MCF 10A (cell line): Measurements from ENCODE around the gene LGALS3BP. TPM values are rescaled to one million over a fixed set of nuclear protein-coding genes. Genes with fewer than 3 reads are reported as not detected.

Experiments
- Bru-seq: library from RNA; stranded (reverse); fragments of 400-500 nt; gene quantifications from one replicate; lab custom pipeline; 2021; lab: Mats Ljungman, UMichigan
- BruChase-seq, 2 experiments: library from RNA; stranded (reverse); fragments of 400-500 nt; gene quantifications; one replicate each; lab custom pipeline; 2021; lab: Mats Ljungman, UMichigan
- BruUV-seq: library from RNA; stranded (reverse); fragments of 400-500 nt; replicated peaks from 2 replicates; lab custom pipeline; 2021; lab: Mats Ljungman, UMichigan
- CTCF ChIA-PET: fragments of 300-600 bp; sonication (Branson Sonifier 250); formaldehyde crosslinking; extraction: SDS; loops from one replicate; lab custom pipeline; 2021; ENCODE audit warnings: antibody characterized with exemption, inconsistent platforms; lab: Yijun Ruan, JAX
- POLR2A ChIA-PET: fragments of 300-600, 350-650 bp; sonication (Branson Sonifier 250); formaldehyde crosslinking; extraction: SDS; loops from one replicate; lab custom pipeline; 2020; ENCODE audit warnings: antibody characterized with exemption, inconsistent platforms; lab: Yijun Ruan, JAX
- DNase-seq: peaks from one replicate; pipeline ENCODE4 v3.0.0-alpha.2; 2018; ENCODE audit not compliant: unreplicated experiment
- H3K27ac Mint-ChIP-seq: one replicate; pipeline ENCODE4 v1.8.0; 2022; ENCODE audit warnings: mild to moderate bottlenecking, low read depth, mixed read lengths; ENCODE audit not compliant: unreplicated experiment
- H3K27me3 Mint-ChIP-seq: one replicate; pipeline ENCODE4 v1.8.0; 2022; ENCODE audit warnings: mixed read lengths; ENCODE audit not compliant: insufficient read depth, unreplicated experiment
- H3K36me3 Mint-ChIP-seq: one replicate; pipeline ENCODE4 v1.8.0; 2022; ENCODE audit warnings: mild to moderate bottlenecking, moderate library complexity, mixed read lengths; ENCODE audit not compliant: insufficient read depth, unreplicated experiment
- H3K4me1 Mint-ChIP-seq: one replicate; pipeline ENCODE4 v1.8.0; 2022; ENCODE audit warnings: mixed read lengths; ENCODE audit not compliant: insufficient read depth, unreplicated experiment
- H3K4me3 Mint-ChIP-seq: one replicate; pipeline ENCODE4 v1.8.0; 2022; ENCODE audit warnings: mild to moderate bottlenecking, moderate library complexity, mixed read lengths; ENCODE audit not compliant: unreplicated experiment
- H3K9me3 Mint-ChIP-seq: one replicate; pipeline ENCODE4 v1.8.0; 2022; ENCODE audit warnings: mixed read lengths; ENCODE audit not compliant: unreplicated experiment
- CTCF ChIP-seq: fragments of 200-600 bp; IDR thresholded peaks from one replicate; pipeline ENCODE4 v1.8.0; 2022; ENCODE audit warnings: antibody characterized with exemption, mild to moderate bottlenecking; ENCODE audit not compliant: unreplicated experiment
- intact Hi-C: fragments of 100-400 bp; cut with micrococcal nuclease; formaldehyde crosslinking; loops from 2 replicates; pipeline ENCODE4 v1.14.1; 2022
- long read RNA-seq: library from polyadenylated mRNA; stranded (forward); transcript quantifications from one replicate; pipeline ENCODE4 v2.0.0, GENCODE V29; 2022
- total RNA-seq: library from RNA; stranded (reverse); gene quantifications from 2 replicates; pipeline ENCODE4 v1.2.3, GENCODE V29; 2022

Gene LGALS3BP
- total RNA-seq (56.7 and 58.0 TPM in 2 replicates), Bru-seq, nascent RNA (percentile 52 among the genes with signal in this experiment), BruChase-seq, experiment 1, labeled RNA remaining after a 6-hour chase (percentile 76 among the genes with signal in this experiment), BruChase-seq, experiment 2, labeled RNA remaining after a 2-hour chase (percentile 54 among the genes with signal in this experiment)
- long read RNA-seq, transcript LGALS3BP-201 (6 exons, 2,405 nt): major isoform, 125 of 154 reads
- long read RNA-seq, partial matches to known transcripts: 8 of 154 reads
- long read RNA-seq, other reads (novel, unspliced or antisense): 16 of 154 reads

GRCh38 chr17:78979780-78980623, at the start of gene LGALS3BP:
Gene LGALS3BP (minus strand): TSS chr17:78979923. CDS start chr17:78977191, 2,732 bp downstream.
- intact Hi-C loops: no loop called here
- Mint-ChIP-seq H3K4me1 (peaks cover 6% of the 10 kb centered on the region), H3K9me3 (no peaks in the 10 kb centered on the region), H3K27ac (no peak within 1 kb of the TSS), H3K27me3 (no peaks in the 10 kb centered on the region), H3K36me3 (peaks cover 9% of the 10 kb centered on the region), H3K4me3 (peak within 1 kb of the TSS; percentile 67)
- no TSS peak for BruUV-seq
- DNase-seq: peak; percentile 72
- POLR2A ChIA-PET: interaction anchor here (0.7 to 1.6 kb wide), 6 partner anchors 12 to 186 kb away, joined by 3 to 7 read pairs (median 4); partner anchors contain the start of gene CANT1
- CTCF ChIA-PET: interaction anchor here (0.6 to 1.0 kb wide), 4 partner anchors 9 to 114 kb away, joined by 3 to 10 read pairs (median 5); no protein-coding TSS in a partner anchor
- no peak for TF ChIP-seq CTCF

- no peaks in the 10 kb centered on the region for H3K9me3 Mint-ChIP-seq
- H3K27me3 Mint-ChIP-seq: no peaks in the 10 kb centered on the region
- no TSS peak for BruUV-seq
- TF ChIP-seq CTCF: no peak
- peak; percentile 57 for DNase-seq
- peak overlapping the region; percentile 95 for H3K27ac Mint-ChIP-seq
- intact Hi-C loops: loop anchor here (1.0 kb wide), 1 partner anchor 10 kb away; no protein-coding TSS in a partner anchor
- POLR2A ChIA-PET: interaction anchor here (0.6 to 3.8 kb wide), 4 partner anchors 8 to 881 kb away, joined by 3 to 41 read pairs (median 4); partner anchors contain the start of gene CANT1
- peaks cover 56% of the 10 kb centered on the region for H3K4me1 Mint-ChIP-seq
- H3K4me3 Mint-ChIP-seq: no peak overlapping the region
- CTCF ChIA-PET: interaction anchor here (0.9 to 2.9 kb wide), 7 partner anchors 8 to 372 kb away, joined by 3 to 12 read pairs (median 4); no protein-coding TSS in a partner anchor
- peaks cover 12% of the 10 kb centered on the region for H3K36me3 Mint-ChIP-seq
Observed at GRCh38 chr17:79028496-79029326, 49.0 kb upstream of the LGALS3BP start.

GRCh38 chr17:79027925-79028491, 48.3 kb upstream of the LGALS3BP start:
- H3K27ac Mint-ChIP-seq: peak overlapping the region; percentile 95
- TF ChIP-seq CTCF: no peak
- DNase-seq: peak; percentile 94
- intact Hi-C loops: loop anchor here (1.0 kb wide), 1 partner anchor 10 kb away; no protein-coding TSS in a partner anchor
- H3K9me3 Mint-ChIP-seq: no peaks in the 10 kb centered on the region
- H3K4me1 Mint-ChIP-seq: peaks cover 53% of the 10 kb centered on the region
- no peaks in the 10 kb centered on the region for H3K27me3 Mint-ChIP-seq
- POLR2A ChIA-PET: interaction anchor here (0.6 to 3.8 kb wide), 4 partner anchors 9 to 881 kb away, joined by 3 to 41 read pairs (median 4); no protein-coding TSS in a partner anchor
- H3K4me3 Mint-ChIP-seq: peak overlapping the region; percentile 38
- CTCF ChIA-PET: interaction anchor here (0.5 to 2.9 kb wide), 11 partner anchors 8 to 1175 kb away, joined by 3 to 12 read pairs (median 3); no protein-coding TSS in a partner anchor
- peaks cover 12% of the 10 kb centered on the region for H3K36me3 Mint-ChIP-seq
- BruUV-seq: no TSS peak
